NCI-H1048 (cell line): ENCODE data around the gene NUDT7.

Experiments
- DNase-seq: peaks from one replicate; lab custom pipeline; 2025; lab: John Stamatoyannopoulos, UW

Gene NUDT7

GRCh38 chr16:77722309-77723107, at the start of gene NUDT7:
Gene NUDT7, plus strand, starts transcription at chr16:77722514. Its CDS starts 69 bp downstream, at chr16:77722583.
- peak; percentile 68 for DNase-seq

- DNase-seq = no peak
These were observed 47.4 kb upstream of the NUDT7 start for GRCh38 chr16:77674888-77675287.

- DNase-seq = no peak
These were observed 46.6 kb upstream of the NUDT7 start for GRCh38 chr16:77675464-77676324.

GRCh38 chr16:77677129-77677528, 45.2 kb upstream of the NUDT7 start:
- no peak for DNase-seq

GRCh38 chr16:77679391-77679790, 42.9 kb upstream of the NUDT7 start:
- DNase-seq = no peak

- no peak for DNase-seq
These were observed 42.4 kb upstream of the NUDT7 start for GRCh38 chr16:77679901-77680300.

GRCh38 chr16:77680496-77680895, 41.8 kb upstream of the NUDT7 start:
- no peak for DNase-seq

GRCh38 chr16:77682586-77682985, 39.7 kb upstream of the NUDT7 start:
- DNase-seq = no peak

- no peak for DNase-seq
These were observed 38.7 kb upstream of the NUDT7 start for GRCh38 chr16:77683397-77684180.

- no peak for DNase-seq
These were observed 38.2 kb upstream of the NUDT7 start for GRCh38 chr16:77684181-77684526.

GRCh38 chr16:77686385-77686784, 35.9 kb upstream of the NUDT7 start:
- DNase-seq = no peak

GRCh38 chr16:77689971-77690370, 32.3 kb upstream of the NUDT7 start:
- DNase-seq = no peak

- no peak for DNase-seq
These were observed 31.9 kb upstream of the NUDT7 start for GRCh38 chr16:77690416-77690815.

- no peak for DNase-seq
These were observed 29.7 kb upstream of the NUDT7 start for GRCh38 chr16:77692612-77693011.

- no peak for DNase-seq
These were observed 26.2 kb upstream of the NUDT7 start for GRCh38 chr16:77696149-77696548.

GRCh38 chr16:77700846-77701245, 21.5 kb upstream of the NUDT7 start:
- no peak for DNase-seq

GRCh38 chr16:77705351-77705750, 17.0 kb upstream of the NUDT7 start:
- DNase-seq = no peak

GRCh38 chr16:77711179-77711578, 11.1 kb upstream of the NUDT7 start:
- DNase-seq = no peak

- DNase-seq = no peak
These were observed 10.5 kb upstream of the NUDT7 start for GRCh38 chr16:77711775-77712174.

- no peak for DNase-seq
These were observed 7.2 kb upstream of the NUDT7 start for GRCh38 chr16:77715145-77715544.

- DNase-seq = no peak
These were observed 484 bp upstream of the NUDT7 start for GRCh38 chr16:77721752-77722308.

- no peak for DNase-seq
These were observed 797 bp downstream of the NUDT7 start for GRCh38 chr16:77723108-77723514.
